Glutamatergic neuron (in vitro differentiated cells): ENCODE results near the gene HABP4. TPM values are rescaled to one million over a fixed set of nuclear protein-coding genes. Genes with fewer than 3 reads are reported as not detected.
A peak's percentile ranks its signal among the peaks of the same experiment; 100 is the strongest.

Experiments
- DNase-seq: peaks from one replicate; pipeline ENCODE4 v3.0.0; 2022
- H3K27ac Mint-ChIP-seq: one replicate; pipeline ENCODE4 v1.8.0; 2020; ENCODE audit warnings: mild to moderate bottlenecking, mixed read lengths, inconsistent platforms; ENCODE audit not compliant: unreplicated experiment
- H3K27me3 Mint-ChIP-seq: one replicate; pipeline ENCODE4 v1.8.0; 2020; ENCODE audit warnings: mild to moderate bottlenecking, moderate library complexity, mixed read lengths, inconsistent platforms; ENCODE audit not compliant: unreplicated experiment
- H3K36me3 Mint-ChIP-seq: one replicate; pipeline ENCODE4 v1.8.0; 2020; ENCODE audit warnings: mild to moderate bottlenecking, mixed read lengths, inconsistent platforms; ENCODE audit not compliant: unreplicated experiment
- H3K4me1 Mint-ChIP-seq: one replicate; pipeline ENCODE4 v1.8.0; 2020; ENCODE audit warnings: mild to moderate bottlenecking, low read depth, mixed read lengths, inconsistent platforms; ENCODE audit not compliant: unreplicated experiment
- H3K4me3 Mint-ChIP-seq: one replicate; pipeline ENCODE4 v1.8.0; 2020; ENCODE audit warnings: mild to moderate bottlenecking, mixed read lengths, inconsistent platforms; ENCODE audit not compliant: unreplicated experiment
- H3K9me3 Mint-ChIP-seq: one replicate; pipeline ENCODE4 v1.8.0; 2020; ENCODE audit warnings: mild to moderate bottlenecking, moderate library complexity, mixed read lengths, inconsistent platforms; ENCODE audit not compliant: unreplicated experiment
- total RNA-seq: library from RNA; stranded (reverse); fragmentation: NEBNext Ultra II Directional; extraction: Animal tissue kit (Norgen Biotek cat#: 25700); gene quantifications from one replicate; pipeline ENCODE4 v1.2.1, GENCODE V29; 2021; ENCODE audit not compliant: unreplicated experiment
- TF ChIP-seq, protein P1 (sequence below): fragments of 200-600 bp; sonication (generic); IDR thresholded peaks from one replicate; pipeline ENCODE4 v1.5.0; 2021; ENCODE audit not compliant: partially characterized antibody, unreplicated experiment

Gene HABP4
- total RNA-seq, 1 donor from 2014 or later: 21.4 TPM

DNA sequence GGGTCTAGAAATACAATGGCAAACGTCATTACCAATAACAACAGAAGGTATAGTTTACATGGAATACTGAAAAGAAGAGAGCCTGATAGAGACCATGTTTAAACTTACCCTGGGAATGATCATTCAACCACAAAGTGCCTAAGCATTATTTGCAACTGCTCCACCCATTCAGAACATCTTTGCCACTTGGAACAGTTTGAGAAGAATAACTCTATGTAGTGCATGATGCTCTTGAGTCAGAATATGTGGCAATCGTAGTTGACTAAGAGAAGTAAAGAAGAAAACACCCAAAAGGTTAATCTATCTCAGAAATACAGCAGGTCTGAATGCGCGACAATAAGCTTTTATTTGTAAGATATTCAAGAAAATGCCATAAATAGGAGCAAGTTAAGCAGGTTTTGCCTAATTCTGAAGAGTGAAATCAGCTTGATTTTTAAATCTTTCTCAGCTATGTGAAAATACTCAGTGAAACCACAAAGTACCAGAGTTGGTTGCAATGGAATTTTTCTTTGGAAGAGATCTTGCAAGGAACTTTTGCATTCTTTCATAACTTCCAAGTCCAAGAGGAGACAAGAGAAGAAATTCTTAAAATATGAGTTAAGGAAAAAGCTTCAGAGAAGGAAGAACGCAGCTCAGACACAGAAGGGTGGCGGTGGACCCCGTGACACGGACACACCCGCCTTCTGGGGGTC, 64.3 kb downstream of the HABP4 start:
- H3K9me3 Mint-ChIP-seq: peaks cover 4% of the 10 kb centered on the region
- H3K4me1 Mint-ChIP-seq: peaks cover 29% of the 10 kb centered on the region
- H3K36me3 Mint-ChIP-seq: no peaks in the 10 kb centered on the region
- H3K27me3 Mint-ChIP-seq: peaks cover 4% of the 10 kb centered on the region
- DNase-seq: no peak
- TF ChIP-seq, protein P1, sequence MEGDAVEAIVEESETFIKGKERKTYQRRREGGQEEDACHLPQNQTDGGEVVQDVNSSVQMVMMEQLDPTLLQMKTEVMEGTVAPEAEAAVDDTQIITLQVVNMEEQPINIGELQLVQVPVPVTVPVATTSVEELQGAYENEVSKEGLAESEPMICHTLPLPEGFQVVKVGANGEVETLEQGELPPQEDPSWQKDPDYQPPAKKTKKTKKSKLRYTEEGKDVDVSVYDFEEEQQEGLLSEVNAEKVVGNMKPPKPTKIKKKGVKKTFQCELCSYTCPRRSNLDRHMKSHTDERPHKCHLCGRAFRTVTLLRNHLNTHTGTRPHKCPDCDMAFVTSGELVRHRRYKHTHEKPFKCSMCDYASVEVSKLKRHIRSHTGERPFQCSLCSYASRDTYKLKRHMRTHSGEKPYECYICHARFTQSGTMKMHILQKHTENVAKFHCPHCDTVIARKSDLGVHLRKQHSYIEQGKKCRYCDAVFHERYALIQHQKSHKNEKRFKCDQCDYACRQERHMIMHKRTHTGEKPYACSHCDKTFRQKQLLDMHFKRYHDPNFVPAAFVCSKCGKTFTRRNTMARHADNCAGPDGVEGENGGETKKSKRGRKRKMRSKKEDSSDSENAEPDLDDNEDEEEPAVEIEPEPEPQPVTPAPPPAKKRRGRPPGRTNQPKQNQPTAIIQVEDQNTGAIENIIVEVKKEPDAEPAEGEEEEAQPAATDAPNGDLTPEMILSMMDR: no peak
- no peak overlapping the region for H3K4me3 Mint-ChIP-seq
- peak overlapping the region; percentile 8 for H3K27ac Mint-ChIP-seq

DNA sequence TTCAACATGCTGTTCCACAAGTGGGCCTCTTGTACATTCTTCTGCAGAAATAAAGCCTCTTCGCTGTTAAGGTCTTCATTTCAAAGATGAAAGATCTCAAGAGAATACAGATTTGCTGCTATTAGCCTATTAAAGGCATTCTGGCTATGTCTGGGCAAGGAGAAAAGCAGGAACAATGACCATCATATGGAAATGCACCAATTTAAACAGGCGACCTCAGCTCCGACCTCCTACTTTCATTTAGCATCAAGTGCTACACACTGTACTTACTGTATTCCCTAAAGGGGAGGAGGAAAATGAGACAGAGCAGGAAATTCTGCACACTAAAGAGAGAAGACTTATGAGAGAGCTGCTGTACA, 64.8 kb downstream of the HABP4 start:
- no peak for DNase-seq
- peaks cover 4% of the 10 kb centered on the region for H3K27me3 Mint-ChIP-seq
- no peaks in the 10 kb centered on the region for H3K36me3 Mint-ChIP-seq
- peak overlapping the region; percentile 20 for H3K4me3 Mint-ChIP-seq
- H3K9me3 Mint-ChIP-seq: peaks cover 4% of the 10 kb centered on the region
- TF ChIP-seq, protein P1: no peak
- peak overlapping the region; percentile 85 for H3K27ac Mint-ChIP-seq
- H3K4me1 Mint-ChIP-seq: peaks cover 31% of the 10 kb centered on the region

DNA sequence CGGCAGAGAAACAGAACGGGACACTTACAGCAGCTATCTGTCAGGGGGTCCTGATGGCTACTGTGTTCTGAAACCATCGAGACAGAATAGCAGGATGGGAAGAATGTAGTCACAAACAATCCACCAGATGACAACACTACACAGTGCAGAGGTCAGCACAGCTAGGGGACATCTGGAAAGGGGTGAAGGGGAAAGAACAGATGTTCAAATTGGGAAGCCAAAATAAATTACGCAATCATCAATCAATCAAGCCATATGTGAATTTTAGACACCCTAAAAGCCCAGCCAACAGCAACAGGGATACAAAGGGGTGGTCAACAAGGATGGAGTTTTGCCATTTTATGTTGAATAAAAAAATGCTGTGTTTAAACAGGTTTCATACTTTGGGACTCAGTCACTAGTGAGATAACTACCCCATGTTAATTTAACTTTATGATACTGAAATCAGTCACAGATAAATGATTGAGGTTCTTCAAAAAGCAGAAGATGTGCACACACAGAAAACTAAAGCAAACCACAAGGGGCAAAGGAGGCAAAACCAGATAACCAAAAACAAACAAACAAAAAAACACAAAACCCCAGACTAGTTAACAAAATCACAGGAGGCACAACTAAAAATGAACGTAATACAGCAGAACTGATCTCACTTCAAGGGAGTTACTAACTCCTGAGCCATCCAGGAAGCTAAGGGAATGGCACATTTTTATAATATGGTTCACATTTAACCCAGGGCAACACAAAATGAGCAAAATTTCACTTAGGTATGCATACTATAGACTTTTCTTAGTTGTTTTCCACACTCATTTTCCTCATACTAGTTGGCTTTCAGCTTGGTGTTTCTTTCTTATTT, 65.9 kb downstream of the HABP4 start:
- Mint-ChIP-seq H3K27me3 (peaks cover 4% of the 10 kb centered on the region), H3K36me3 (no peaks in the 10 kb centered on the region), H3K9me3 (peaks cover 4% of the 10 kb centered on the region), H3K27ac (peak overlapping the region; percentile 85), H3K4me3 (peak overlapping the region; percentile 65), H3K4me1 (peaks cover 34% of the 10 kb centered on the region)
- TF ChIP-seq, protein P1: no peak
- no peak for DNase-seq

DNA sequence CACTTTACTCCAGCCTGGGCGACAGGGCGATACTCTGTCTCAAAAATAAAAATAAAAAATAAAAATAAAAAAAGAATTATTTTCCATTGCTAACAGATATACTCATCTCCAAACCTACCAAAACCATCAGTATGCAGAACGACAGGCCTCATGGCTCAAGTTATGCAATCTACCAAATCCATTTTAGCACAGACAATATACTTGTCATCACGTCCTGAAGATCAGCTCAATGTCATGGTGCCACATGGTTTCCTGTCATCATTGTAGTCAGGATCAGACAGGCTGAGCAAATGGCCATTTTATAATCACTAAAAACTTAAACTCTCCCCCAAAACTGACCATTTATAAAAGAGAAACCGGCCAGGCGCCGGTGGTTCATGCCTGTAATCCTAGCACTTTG, 69.1 kb downstream of the HABP4 start:
- H3K27me3 Mint-ChIP-seq: peaks cover 4% of the 10 kb centered on the region
- DNase-seq: no peak
- H3K4me3 Mint-ChIP-seq: no peak overlapping the region
- no peak overlapping the region for H3K27ac Mint-ChIP-seq
- TF ChIP-seq, protein P1: no peak
- peaks cover 4% of the 10 kb centered on the region for H3K9me3 Mint-ChIP-seq
- H3K36me3 Mint-ChIP-seq: no peaks in the 10 kb centered on the region
- peaks cover 21% of the 10 kb centered on the region for H3K4me1 Mint-ChIP-seq

DNA sequence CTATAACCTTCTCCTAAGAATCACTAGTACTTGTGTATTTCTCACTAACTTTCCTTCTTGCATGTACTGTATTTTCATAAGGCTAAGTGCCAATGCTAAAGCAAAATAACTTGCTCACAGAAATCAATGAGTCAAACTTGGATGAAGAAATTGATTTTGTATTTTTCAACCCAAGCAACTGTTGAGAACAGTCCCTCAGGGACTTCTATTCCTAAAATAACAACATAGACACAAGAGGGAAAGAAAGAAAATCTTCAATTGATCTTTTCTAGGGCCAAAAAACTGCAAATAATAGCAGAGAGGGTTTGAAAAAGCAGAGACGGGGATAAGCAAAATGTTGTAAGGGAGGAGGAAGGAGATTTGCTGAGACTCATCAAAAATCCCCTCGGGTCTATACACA, 69.8 kb downstream of the HABP4 start:
- Mint-ChIP-seq H3K9me3 (peaks cover 4% of the 10 kb centered on the region), H3K4me3 (no peak overlapping the region), H3K27ac (no peak overlapping the region)

More for the DNA sequence above, 69.8 kb downstream of the HABP4 start:
- H3K27me3 Mint-ChIP-seq: peaks cover 4% of the 10 kb centered on the region
- no peaks in the 10 kb centered on the region for H3K36me3 Mint-ChIP-seq
- TF ChIP-seq, protein P1: no peak
- DNase-seq: no peak
- peaks cover 19% of the 10 kb centered on the region for H3K4me1 Mint-ChIP-seq
